ENCODE data around the gene RNF133. TPM values are rescaled to one million over a fixed set of nuclear protein-coding genes. Genes with fewer than 3 reads are reported as not detected.

RNF133 gene
- total RNA-seq, 4 donors from 2014 or later: 1.0 to 3.1 (median 1.7) TPM

GRCh38 chr7:122736183-122736582, 37.3 kb upstream of the RNF133 start:
- no peak for TF ChIP-seq CTCF (IDR thresholded peaks at IDR 0.05)
- 94 to 98% methylated on average over 1 of the region's 1 CpG for WGBS, 2 donors

GRCh38 chr7:122727759-122728158, 28.8 kb upstream of the RNF133 start:
- intact Hi-C loops (cut with DNase I): no loop called here
- Histone ChIP-seq H3K4me3 (replicated peaks in 1 of 3) (no peak overlapping the region), H3K4me1 (no peaks in the 10 kb centered on the region), H3K27me3 (no peaks in the 10 kb centered on the region), H3K27ac (no peak overlapping the region), H3K36me3 (no peaks in the 10 kb centered on the region), H3K9me3 (no peaks in the 10 kb centered on the region)
- TF ChIP-seq CTCF (IDR thresholded peaks at IDR 0.05): no peak
- TF ChIP-seq POLR2A (IDR thresholded peaks at IDR 0.05): no peak
- 89 to 91% methylated on average over 1 of the region's 1 CpG for WGBS, 2 donors
- DNase-seq: no peak

More at GRCh38 chr7:122736183-122736582, 37.3 kb upstream of the RNF133 start:
- no peak overlapping the region for H3K27ac ChIP-seq
- no peaks in the 10 kb centered on the region for H3K4me1 ChIP-seq
- no peak for DNase-seq
- no peaks in the 10 kb centered on the region for H3K9me3 ChIP-seq
- H3K4me3 ChIP-seq (replicated peaks in 1 of 3): no peak overlapping the region
- H3K27me3 ChIP-seq: no peaks in the 10 kb centered on the region
- intact Hi-C loops (cut with DNase I): no loop called here
- H3K36me3 ChIP-seq: no peaks in the 10 kb centered on the region

- no peaks in the 10 kb centered on the region for H3K27me3 ChIP-seq
- TF ChIP-seq POLR2A (IDR thresholded peaks at IDR 0.05): no peak
- TF ChIP-seq CTCF (IDR thresholded peaks at IDR 0.05): no peak
- no peak overlapping the region for H3K27ac ChIP-seq
- H3K9me3 ChIP-seq: no peaks in the 10 kb centered on the region
- intact Hi-C loops (cut with DNase I): no loop called here
- H3K4me1 ChIP-seq: no peaks in the 10 kb centered on the region
- no peak overlapping the region for H3K4me3 ChIP-seq (replicated peaks in 1 of 3)
- DNase-seq: no peak
- no peaks in the 10 kb centered on the region for H3K36me3 ChIP-seq
These were observed 28.4 kb upstream of the RNF133 start for GRCh38 chr7:122727354-122727753.

GRCh38 chr7:122726881-122727280, 28.0 kb upstream of the RNF133 start:
- Histone ChIP-seq H3K27me3 (no peaks in the 10 kb centered on the region), H3K27ac (no peak overlapping the region), H3K9me3 (no peaks in the 10 kb centered on the region), H3K4me3 (replicated peaks in 1 of 3) (no peak overlapping the region), H3K36me3 (no peaks in the 10 kb centered on the region), H3K4me1 (no peaks in the 10 kb centered on the region)
- no peak for DNase-seq
- WGBS, 2 donors: 70 to 75% methylated on average over 2 of the region's 2 CpGs
- intact Hi-C loops (cut with DNase I): no loop called here
- TF ChIP-seq POLR2A (IDR thresholded peaks at IDR 0.05) (no peak), CTCF (IDR thresholded peaks at IDR 0.05) (no peak)

- no peaks in the 10 kb centered on the region for H3K27me3 ChIP-seq
- H3K4me3 ChIP-seq (replicated peaks in 1 of 3): no peak overlapping the region
- H3K27ac ChIP-seq: no peak overlapping the region
- WGBS, 2 donors: 70 to 72% methylated on average over 4 of the region's 4 CpGs
- H3K36me3 ChIP-seq: no peaks in the 10 kb centered on the region
- intact Hi-C loops (cut with DNase I): no loop called here
- H3K4me1 ChIP-seq: no peaks in the 10 kb centered on the region
- no peaks in the 10 kb centered on the region for H3K9me3 ChIP-seq
- no peak for DNase-seq
- TF ChIP-seq CTCF (IDR thresholded peaks at IDR 0.05) (no peak), POLR2A (IDR thresholded peaks at IDR 0.05) (no peak)
These were observed 25.4 kb upstream of the RNF133 start for GRCh38 chr7:122724366-122724765.
